Measurements from ENCODE around the gene STIMATE.

DNA sequence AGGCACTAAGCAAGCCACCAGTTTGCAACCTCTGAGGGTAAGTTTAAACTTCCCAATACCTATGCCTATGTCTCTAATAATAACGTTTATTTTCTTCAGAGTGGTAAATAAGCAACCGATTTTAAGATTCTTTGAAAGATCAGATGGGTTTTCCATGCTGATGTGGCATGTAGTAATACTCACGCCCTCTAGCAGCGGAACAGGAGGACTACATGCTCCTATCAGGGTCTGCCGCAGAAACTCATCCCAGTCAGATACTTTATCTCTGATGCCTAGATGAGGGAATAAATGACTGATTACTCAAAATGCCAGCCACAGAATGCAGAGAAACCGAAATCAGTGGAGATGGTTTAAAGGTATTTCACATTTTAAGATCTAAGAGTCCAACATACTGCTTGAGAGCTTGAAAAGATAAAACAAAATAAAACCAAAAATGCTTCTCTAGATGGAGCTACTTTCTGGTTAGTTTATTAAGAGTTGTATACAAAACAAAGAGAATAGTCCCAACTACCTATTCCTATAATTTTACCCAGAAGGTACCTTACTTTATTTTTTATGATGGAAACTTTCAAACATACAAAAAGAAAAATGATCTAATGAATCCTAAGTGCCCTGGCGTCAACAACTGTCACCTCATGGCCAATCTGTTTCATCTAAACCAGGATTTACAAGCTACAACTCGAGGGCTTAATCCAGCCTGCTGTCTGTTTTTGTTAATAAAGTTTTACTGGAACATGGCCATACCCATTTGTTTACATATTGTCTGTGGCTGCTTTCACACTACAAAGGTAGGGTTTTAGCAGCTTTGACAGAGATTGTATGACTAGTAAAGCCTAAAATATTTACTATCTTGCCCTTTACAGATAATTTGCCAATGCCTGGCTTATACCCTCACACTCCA is 37.5 kb upstream of the STIMATE start:
- no peak for TF ChIP-seq TAF1 (IDR thresholded peaks at IDR 0.05; ENCODE audit: borderline replicate concordance, low read depth, low read length)
- TF ChIP-seq EP300 (IDR thresholded peaks at IDR 0.05; ENCODE audit: borderline replicate concordance in 1 of 2, low read depth in 1 of 2, low read length in 1 of 2) = no peak
- TF ChIP-seq, protein P1, sequence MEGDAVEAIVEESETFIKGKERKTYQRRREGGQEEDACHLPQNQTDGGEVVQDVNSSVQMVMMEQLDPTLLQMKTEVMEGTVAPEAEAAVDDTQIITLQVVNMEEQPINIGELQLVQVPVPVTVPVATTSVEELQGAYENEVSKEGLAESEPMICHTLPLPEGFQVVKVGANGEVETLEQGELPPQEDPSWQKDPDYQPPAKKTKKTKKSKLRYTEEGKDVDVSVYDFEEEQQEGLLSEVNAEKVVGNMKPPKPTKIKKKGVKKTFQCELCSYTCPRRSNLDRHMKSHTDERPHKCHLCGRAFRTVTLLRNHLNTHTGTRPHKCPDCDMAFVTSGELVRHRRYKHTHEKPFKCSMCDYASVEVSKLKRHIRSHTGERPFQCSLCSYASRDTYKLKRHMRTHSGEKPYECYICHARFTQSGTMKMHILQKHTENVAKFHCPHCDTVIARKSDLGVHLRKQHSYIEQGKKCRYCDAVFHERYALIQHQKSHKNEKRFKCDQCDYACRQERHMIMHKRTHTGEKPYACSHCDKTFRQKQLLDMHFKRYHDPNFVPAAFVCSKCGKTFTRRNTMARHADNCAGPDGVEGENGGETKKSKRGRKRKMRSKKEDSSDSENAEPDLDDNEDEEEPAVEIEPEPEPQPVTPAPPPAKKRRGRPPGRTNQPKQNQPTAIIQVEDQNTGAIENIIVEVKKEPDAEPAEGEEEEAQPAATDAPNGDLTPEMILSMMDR (IDR thresholded peaks at IDR 0.05) = peak; percentile 80
- no peak for TF ChIP-seq NRF1 (IDR thresholded peaks at IDR 0.05; ENCODE audit: low read depth, low read length)
- no peak for TF ChIP-seq EZH2phosphoT487 (IDR thresholded peaks at IDR 0.05; ENCODE audit: borderline replicate concordance, low read depth)
- TF ChIP-seq POLR2AphosphoS5 (IDR thresholded peaks at IDR 0.05; ENCODE audit: low read depth, low read length) = no peak
- peak; percentile 83 for TF ChIP-seq SMC3 (IDR thresholded peaks at IDR 0.05; ENCODE audit: low read depth, low read length)
- no peak for TF ChIP-seq JUND (IDR thresholded peaks at IDR 0.05)
- TF ChIP-seq MEF2A (IDR thresholded peaks at IDR 0.05; ENCODE audit: borderline replicate concordance, low read depth) = no peak
- TF ChIP-seq, protein P2, sequence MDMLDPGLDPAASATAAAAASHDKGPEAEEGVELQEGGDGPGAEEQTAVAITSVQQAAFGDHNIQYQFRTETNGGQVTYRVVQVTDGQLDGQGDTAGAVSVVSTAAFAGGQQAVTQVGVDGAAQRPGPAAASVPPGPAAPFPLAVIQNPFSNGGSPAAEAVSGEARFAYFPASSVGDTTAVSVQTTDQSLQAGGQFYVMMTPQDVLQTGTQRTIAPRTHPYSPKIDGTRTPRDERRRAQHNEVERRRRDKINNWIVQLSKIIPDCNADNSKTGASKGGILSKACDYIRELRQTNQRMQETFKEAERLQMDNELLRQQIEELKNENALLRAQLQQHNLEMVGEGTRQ (IDR thresholded peaks at IDR 0.05; ENCODE audit: borderline replicate concordance, low read depth, low read length) = no peak
- TF ChIP-seq, protein P3, sequence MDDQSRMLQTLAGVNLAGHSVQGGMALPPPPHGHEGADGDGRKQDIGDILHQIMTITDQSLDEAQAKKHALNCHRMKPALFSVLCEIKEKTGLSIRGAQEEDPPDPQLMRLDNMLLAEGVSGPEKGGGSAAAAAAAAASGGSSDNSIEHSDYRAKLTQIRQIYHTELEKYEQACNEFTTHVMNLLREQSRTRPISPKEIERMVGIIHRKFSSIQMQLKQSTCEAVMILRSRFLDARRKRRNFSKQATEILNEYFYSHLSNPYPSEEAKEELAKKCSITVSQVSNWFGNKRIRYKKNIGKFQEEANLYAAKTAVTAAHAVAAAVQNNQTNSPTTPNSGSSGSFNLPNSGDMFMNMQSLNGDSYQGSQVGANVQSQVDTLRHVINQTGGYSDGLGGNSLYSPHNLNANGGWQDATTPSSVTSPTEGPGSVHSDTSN (IDR thresholded peaks at IDR 0.05) = no peak
- TF ChIP-seq, protein P4, sequence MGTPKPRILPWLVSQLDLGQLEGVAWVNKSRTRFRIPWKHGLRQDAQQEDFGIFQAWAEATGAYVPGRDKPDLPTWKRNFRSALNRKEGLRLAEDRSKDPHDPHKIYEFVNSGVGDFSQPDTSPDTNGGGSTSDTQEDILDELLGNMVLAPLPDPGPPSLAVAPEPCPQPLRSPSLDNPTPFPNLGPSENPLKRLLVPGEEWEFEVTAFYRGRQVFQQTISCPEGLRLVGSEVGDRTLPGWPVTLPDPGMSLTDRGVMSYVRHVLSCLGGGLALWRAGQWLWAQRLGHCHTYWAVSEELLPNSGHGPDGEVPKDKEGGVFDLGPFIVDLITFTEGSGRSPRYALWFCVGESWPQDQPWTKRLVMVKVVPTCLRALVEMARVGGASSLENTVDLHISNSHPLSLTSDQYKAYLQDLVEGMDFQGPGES (IDR thresholded peaks at IDR 0.05; ENCODE audit: low read depth, low read length) = no peak
- TF ChIP-seq SIN3A (IDR thresholded peaks at IDR 0.05; ENCODE audit: borderline replicate concordance, low read depth, low read length) = no peak
